Thoracic aorta (tissue), 2 donors: ENCODE data around the gene MYD88. TPM values are rescaled to one million over a fixed set of nuclear protein-coding genes. Genes with fewer than 3 reads are reported as not detected.

Experiments used
- ATAC-seq: fragments of 150-250 bp; one replicate; pipeline ENCODE4 v1.8.0; 2017; ENCODE audit warnings: low read depth; ENCODE audit not compliant: insufficient number of reproducible peaks, low FRiP score
- DNase-seq: peaks from one replicate; pipeline ENCODE4 v3.0.0-alpha.2; 2020; ENCODE audit warnings: low spot score
- H3K27ac ChIP-seq, 2 donors: fragments of 200-600 bp; sonication (generic); 1 replicate in 1 of 2; 2 replicates in 1 of 2; pipeline ENCODE4 v1.5.1; 2016; ENCODE audit warnings: mild to moderate bottlenecking in 2 of 2, moderate library complexity in 2 of 2
- H3K27me3 ChIP-seq: fragments of 200-600 bp; sonication (generic); replicated peaks from 2 replicates; pipeline ENCODE4 v1.6.0; 2016; ENCODE audit warnings: mild to moderate bottlenecking; ENCODE audit not compliant: insufficient read depth
- H3K36me3 ChIP-seq: fragments of 200-600 bp; sonication (generic); one replicate; pipeline ENCODE4 v1.5.1; 2016
- H3K4me1 ChIP-seq, 2 donors: fragments of 200-600 bp; sonication (generic); 1 replicate in 1 of 2; 2 replicates in 1 of 2; pipeline versions ENCODE4 v1.5.1 to v1.6.0; 2016; ENCODE audit warnings: low read depth in 2 of 2, mild to moderate bottlenecking in 1 of 2; ENCODE audit not compliant: control insufficient read depth in 1 of 2
- H3K4me3 ChIP-seq: fragments of 200-600 bp; sonication (generic); 2 replicates; pipeline ENCODE4 v1.5.1; 2016; ENCODE audit warnings: mild to moderate bottlenecking
- H3K9me3 ChIP-seq: fragments of 200-600 bp; sonication (generic); 2 replicates; pipeline ENCODE4 v1.5.1; 2016
- total RNA-seq, 2 donors: library from RNA; depleted of rRNA; stranded (reverse); fragments of >200 nt; gene quantifications; one replicate each; pipeline versions ENCODE4 v1.1.0 to v1.2.3, GENCODE V29; 2016
- TF ChIP-seq, protein P1 (sequence below): fragments of 200-600 bp; sonication (generic); IDR thresholded peaks from one replicate; pipeline ENCODE4 v1.5.1; 2019; ENCODE audit warnings: antibody characterized with exemption

MYD88 gene
- total RNA-seq, 2 donors from 2014 or later, result 27.8 to 49.7 TPM

GRCh38 chr3:38114052-38114874, 24.2 kb upstream of the MYD88 start:
- DNase-seq (no peak), ATAC-seq (no peak)
- H3K4me3 ChIP-seq, result no peak overlapping the region
- no peaks in the 10 kb centered on the region for H3K27me3 ChIP-seq
- H3K27ac ChIP-seq, result no peak overlapping the region
- no peaks in the 10 kb centered on the region for H3K36me3 ChIP-seq
- TF ChIP-seq, protein P1, sequence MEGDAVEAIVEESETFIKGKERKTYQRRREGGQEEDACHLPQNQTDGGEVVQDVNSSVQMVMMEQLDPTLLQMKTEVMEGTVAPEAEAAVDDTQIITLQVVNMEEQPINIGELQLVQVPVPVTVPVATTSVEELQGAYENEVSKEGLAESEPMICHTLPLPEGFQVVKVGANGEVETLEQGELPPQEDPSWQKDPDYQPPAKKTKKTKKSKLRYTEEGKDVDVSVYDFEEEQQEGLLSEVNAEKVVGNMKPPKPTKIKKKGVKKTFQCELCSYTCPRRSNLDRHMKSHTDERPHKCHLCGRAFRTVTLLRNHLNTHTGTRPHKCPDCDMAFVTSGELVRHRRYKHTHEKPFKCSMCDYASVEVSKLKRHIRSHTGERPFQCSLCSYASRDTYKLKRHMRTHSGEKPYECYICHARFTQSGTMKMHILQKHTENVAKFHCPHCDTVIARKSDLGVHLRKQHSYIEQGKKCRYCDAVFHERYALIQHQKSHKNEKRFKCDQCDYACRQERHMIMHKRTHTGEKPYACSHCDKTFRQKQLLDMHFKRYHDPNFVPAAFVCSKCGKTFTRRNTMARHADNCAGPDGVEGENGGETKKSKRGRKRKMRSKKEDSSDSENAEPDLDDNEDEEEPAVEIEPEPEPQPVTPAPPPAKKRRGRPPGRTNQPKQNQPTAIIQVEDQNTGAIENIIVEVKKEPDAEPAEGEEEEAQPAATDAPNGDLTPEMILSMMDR, result no peak
- no peaks in the 10 kb centered on the region for H3K9me3 ChIP-seq
- no peaks in the 10 kb centered on the region for H3K4me1 ChIP-seq

GRCh38 chr3:38114875-38115644, 23.4 kb upstream of the MYD88 start:
- H3K9me3 ChIP-seq, result no peaks in the 10 kb centered on the region
- no peaks in the 10 kb centered on the region for H3K4me1 ChIP-seq
- no peaks in the 10 kb centered on the region for H3K27me3 ChIP-seq
- no peak for ATAC-seq
- no peak overlapping the region for H3K27ac ChIP-seq
- H3K4me3 ChIP-seq, result no peak overlapping the region
- no peaks in the 10 kb centered on the region for H3K36me3 ChIP-seq
- TF ChIP-seq, protein P1, result no peak
- no peak for DNase-seq

- ATAC-seq, result no peak
These were observed 22.6 kb upstream of the MYD88 start for GRCh38 chr3:38115645-38116427.

DNA sequence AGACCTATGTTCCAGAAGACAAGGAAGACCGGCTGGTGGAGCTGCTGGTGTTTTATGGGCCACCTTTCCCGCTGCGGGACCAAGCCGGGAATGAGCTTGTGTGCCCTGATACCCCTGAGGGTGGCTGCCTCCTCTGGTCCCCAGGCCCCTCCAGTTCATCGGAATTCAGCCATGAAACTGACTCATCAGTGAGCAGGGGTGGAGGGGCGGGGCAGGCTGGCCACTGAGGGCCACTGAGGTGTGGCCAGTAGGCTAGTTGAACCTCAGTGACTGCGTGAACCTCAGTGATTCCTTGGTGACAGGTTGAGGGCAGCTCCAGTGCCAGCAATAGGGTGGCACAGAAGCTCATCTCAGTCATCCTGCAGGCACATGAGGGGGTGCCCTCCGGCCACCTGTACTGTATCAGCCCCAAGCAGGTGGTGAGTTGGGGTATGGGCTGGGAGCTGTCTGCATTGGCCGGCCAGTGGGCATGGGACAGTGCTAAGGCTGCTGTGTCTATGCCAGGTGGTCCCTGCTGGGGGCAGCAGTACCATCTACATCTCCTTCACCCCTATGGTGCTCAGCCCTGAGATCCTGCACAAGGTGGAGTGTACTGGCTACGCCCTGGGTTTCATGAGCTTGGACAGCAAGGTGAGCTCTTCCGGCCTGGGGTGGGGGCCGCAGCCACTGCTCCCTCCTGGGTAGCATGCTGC, 21.8 kb upstream of the MYD88 start:
- Histone ChIP-seq H3K27ac (no peak overlapping the region), H3K36me3 (peaks cover 3% of the 10 kb centered on the region), H3K27me3 (no peaks in the 10 kb centered on the region), H3K4me1 (no peaks in the 10 kb centered on the region), H3K4me3 (no peak overlapping the region), H3K9me3 (no peaks in the 10 kb centered on the region)
- DNase-seq, result no peak
- no peak for ATAC-seq
- TF ChIP-seq, protein P1, result no peak

More at GRCh38 chr3:38115645-38116427, 22.6 kb upstream of the MYD88 start:
- Histone ChIP-seq H3K36me3 (no peaks in the 10 kb centered on the region), H3K4me3 (no peak overlapping the region), H3K27ac (no peak overlapping the region), H3K9me3 (no peaks in the 10 kb centered on the region), H3K27me3 (no peaks in the 10 kb centered on the region), H3K4me1 (no peaks in the 10 kb centered on the region)
- DNase-seq, result no peak
- TF ChIP-seq, protein P1, result no peak
